ENCODE results near the gene EPSTI1.
"Not testable (repeated sequence)": the region's sequence is repeated elsewhere in the genome, so short reads cannot be mapped to it uniquely, and the experiment has no call there.

EPSTI1 gene

DNA sequence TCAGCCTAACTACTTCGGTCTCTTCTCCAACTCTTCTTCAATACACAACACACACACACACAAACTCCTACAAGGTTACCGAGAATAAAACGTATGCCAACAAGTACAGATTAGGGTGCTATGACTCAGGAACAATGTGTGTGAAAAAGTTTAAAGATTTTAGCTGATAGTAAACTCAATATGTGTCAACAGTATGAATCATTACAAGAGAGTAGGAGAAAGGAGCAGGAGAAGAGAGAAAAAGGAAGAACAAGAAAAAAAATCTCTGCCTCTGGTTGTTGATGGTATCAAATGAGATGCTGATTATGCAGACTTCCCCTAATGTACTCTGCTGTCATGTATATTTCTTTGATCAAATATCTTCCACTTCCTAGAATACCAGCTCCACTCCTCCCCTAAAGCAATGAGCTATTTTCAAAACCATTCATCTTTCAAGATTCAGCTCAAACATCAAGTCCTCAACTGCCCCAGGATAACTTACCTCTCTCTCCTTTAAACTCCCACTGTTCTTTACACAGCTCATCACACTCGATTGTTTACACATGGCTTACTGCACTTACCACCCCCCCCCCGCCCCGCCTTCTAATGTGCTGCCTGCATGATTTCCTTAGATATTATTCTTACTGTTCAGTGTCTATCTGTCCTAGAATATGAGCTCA lies 115.0 kb downstream of the EPSTI1 start:
- no peaks in the 10 kb centered on the region for H3K9me3 ChIP-seq (ENCODE audit: control insufficient read depth, insufficient read depth, low read length)
- 100% methylated on average over 1 of the region's 6 CpGs for WGBS (ENCODE audit: insufficient coverage, insufficient read length)
- H3K4me3 ChIP-seq (ENCODE audit: low read length) = no peak overlapping the region
- no peak overlapping the region for H3K27ac ChIP-seq (ENCODE audit: low read length)
- no peaks in the 10 kb centered on the region for H3K36me3 ChIP-seq (ENCODE audit: control insufficient read depth, insufficient read depth, low read length)
- no peaks in the 10 kb centered on the region for H3K27me3 ChIP-seq (ENCODE audit: control insufficient read depth, insufficient read depth, low read length)
- H3K4me1 ChIP-seq (ENCODE audit: control insufficient read depth, insufficient read depth, low read length) = no peaks in the 10 kb centered on the region; the same call in 1 of the 2 replicates
- DNase-seq (ENCODE audit: low read depth, low spot score) = no peak

DNA sequence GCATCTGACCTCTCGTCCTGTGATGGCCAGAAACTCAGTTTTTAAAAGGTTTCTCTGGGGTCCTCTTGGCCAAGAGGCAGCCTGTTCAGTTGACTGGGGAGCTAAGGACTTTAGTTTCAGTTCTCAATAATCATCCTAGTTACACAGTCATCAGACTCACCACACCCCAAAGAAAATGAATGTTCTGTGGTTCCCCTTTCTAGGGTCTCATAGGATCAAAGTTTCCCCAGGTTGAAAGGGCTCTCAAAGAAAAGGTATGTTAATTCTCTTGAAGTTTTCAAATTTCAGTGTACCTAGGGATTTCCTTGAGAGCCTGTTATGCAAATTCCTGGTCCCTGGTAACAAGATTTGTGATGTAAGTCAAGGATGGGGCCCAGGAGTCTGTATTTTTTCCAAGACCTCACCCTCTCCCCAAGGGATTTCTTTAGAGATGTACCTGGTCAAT lies 115.7 kb downstream of the EPSTI1 start:
- DNase-seq (ENCODE audit: low read depth, low spot score) = peak; percentile 61
- no peaks in the 10 kb centered on the region; the same call in 1 of the 2 replicates for H3K4me1 ChIP-seq (ENCODE audit: control insufficient read depth, insufficient read depth, low read length)
- H3K4me3 ChIP-seq (ENCODE audit: low read length) = no peak overlapping the region
- no peak overlapping the region for H3K27ac ChIP-seq (ENCODE audit: low read length)
- H3K27me3 ChIP-seq (ENCODE audit: control insufficient read depth, insufficient read depth, low read length) = no peaks in the 10 kb centered on the region
- H3K36me3 ChIP-seq (ENCODE audit: control insufficient read depth, insufficient read depth, low read length) = no peaks in the 10 kb centered on the region
- no peaks in the 10 kb centered on the region for H3K9me3 ChIP-seq (ENCODE audit: control insufficient read depth, insufficient read depth, low read length)
- WGBS (ENCODE audit: insufficient coverage, insufficient read length) = no CpG with 5 or more reads among the region's 1 CpG

GRCh38 chr13:42875475-42876269 lies 116.4 kb downstream of the EPSTI1 start:
- Histone ChIP-seq H3K27ac (ENCODE audit: low read length) (no peak overlapping the region), H3K4me3 (ENCODE audit: low read length) (no peak overlapping the region), H3K36me3 (ENCODE audit: control insufficient read depth, insufficient read depth, low read length) (no peaks in the 10 kb centered on the region), H3K9me3 (ENCODE audit: control insufficient read depth, insufficient read depth, low read length) (no peaks in the 10 kb centered on the region), H3K27me3 (ENCODE audit: control insufficient read depth, insufficient read depth, low read length) (no peaks in the 10 kb centered on the region), H3K4me1 (ENCODE audit: control insufficient read depth, insufficient read depth, low read length) (no peaks in the 10 kb centered on the region; the same call in 1 of the 2 replicates)
- no peak for DNase-seq (ENCODE audit: low read depth, low spot score)
- WGBS (ENCODE audit: insufficient coverage, insufficient read length) = no CpG with 5 or more reads among the region's 12 CpGs

DNA sequence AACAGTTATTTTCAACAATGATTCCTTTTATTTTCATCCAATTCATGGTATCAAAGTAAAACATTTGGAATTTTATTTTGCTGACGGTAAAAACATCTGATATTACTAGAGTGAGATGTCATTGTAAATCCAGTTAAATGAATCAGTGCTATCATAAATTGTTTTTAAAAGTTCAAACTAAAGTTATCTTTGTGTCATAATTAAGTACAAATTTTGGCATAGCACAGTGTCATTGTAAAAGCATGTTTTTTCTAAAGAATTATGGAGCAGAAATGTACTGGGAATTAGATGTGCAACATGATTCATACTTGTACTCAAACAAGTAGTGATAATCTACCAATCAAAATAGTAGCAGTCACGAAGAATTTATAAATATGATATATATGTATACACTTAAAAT lies 117.8 kb downstream of the EPSTI1 start:
- no peaks in the 10 kb centered on the region for H3K36me3 ChIP-seq (ENCODE audit: control insufficient read depth, insufficient read depth, low read length)
- H3K9me3 ChIP-seq (ENCODE audit: control insufficient read depth, insufficient read depth, low read length) = no peaks in the 10 kb centered on the region
- H3K4me1 ChIP-seq (ENCODE audit: control insufficient read depth, insufficient read depth, low read length) = no peaks in the 10 kb centered on the region; the same call in 1 of the 2 replicates
- DNase-seq (ENCODE audit: low read depth, low spot score) = no peak
- H3K27me3 ChIP-seq (ENCODE audit: control insufficient read depth, insufficient read depth, low read length) = no peaks in the 10 kb centered on the region
- H3K4me3 ChIP-seq (ENCODE audit: low read length) = no peak overlapping the region
- no peak overlapping the region for H3K27ac ChIP-seq (ENCODE audit: low read length)
- no CpG with 5 or more reads among the region's 2 CpGs for WGBS (ENCODE audit: insufficient coverage, insufficient read length)

DNA sequence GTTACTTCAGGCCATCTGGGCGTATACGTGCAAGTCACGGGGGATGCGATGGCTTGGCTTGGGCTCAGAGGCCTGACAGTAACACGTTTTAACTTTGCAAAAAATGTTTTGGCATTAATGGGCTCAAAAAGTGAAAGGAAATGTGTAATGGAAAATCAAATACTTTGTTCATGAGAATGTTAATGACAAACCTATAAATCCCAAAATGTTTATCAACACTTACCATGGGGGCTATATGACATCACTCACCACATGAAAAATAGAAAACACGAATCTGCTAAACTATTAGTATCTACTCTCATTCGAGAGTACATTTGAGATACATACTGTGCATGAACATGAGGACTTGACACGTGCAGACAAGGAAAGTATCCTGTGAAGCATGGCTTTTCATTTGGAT lies 119.0 kb downstream of the EPSTI1 start:
- no CpG with 5 or more reads among the region's 8 CpGs for WGBS (ENCODE audit: insufficient coverage, insufficient read length)
- DNase-seq (ENCODE audit: low read depth, low spot score) = no peak
- H3K36me3 ChIP-seq (ENCODE audit: control insufficient read depth, insufficient read depth, low read length) = no peaks in the 10 kb centered on the region; the same call in 1 of the 2 replicates
- no peaks in the 10 kb centered on the region for H3K27me3 ChIP-seq (ENCODE audit: control insufficient read depth, insufficient read depth, low read length)
- H3K4me1 ChIP-seq (ENCODE audit: control insufficient read depth, insufficient read depth, low read length) = no peaks in the 10 kb centered on the region; the same call in 1 of the 2 replicates
- no peaks in the 10 kb centered on the region for H3K9me3 ChIP-seq (ENCODE audit: control insufficient read depth, insufficient read depth, low read length)
- no peak overlapping the region for H3K27ac ChIP-seq (ENCODE audit: low read length)
- H3K4me3 ChIP-seq (ENCODE audit: low read length) = no peak overlapping the region

DNA sequence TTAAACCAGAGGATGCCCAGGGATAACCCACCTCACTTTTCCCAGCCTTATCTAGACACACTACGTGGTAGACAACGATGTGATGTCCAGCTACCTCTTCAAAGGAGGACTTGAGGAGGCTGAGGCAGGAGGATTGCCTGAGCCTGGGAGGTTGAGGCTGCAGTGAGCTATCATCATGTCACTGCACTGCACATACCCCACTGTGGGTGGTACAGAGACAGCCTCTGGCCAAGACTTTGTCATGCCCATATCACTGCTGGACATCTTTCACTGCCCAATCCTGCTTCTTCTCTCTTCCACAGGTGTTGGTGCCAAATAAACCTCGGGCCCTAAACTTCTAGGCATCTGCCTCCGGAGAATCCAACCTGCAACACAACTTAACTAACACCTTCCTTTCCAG lies 124.8 kb downstream of the EPSTI1 start:
- DNase-seq (ENCODE audit: low read depth, low spot score) = no peak
- Histone ChIP-seq H3K36me3 (ENCODE audit: control insufficient read depth, insufficient read depth, low read length) (peaks cover 25% of the 10 kb centered on the region), H3K4me3 (ENCODE audit: low read length) (no peak overlapping the region), H3K9me3 (ENCODE audit: control insufficient read depth, insufficient read depth, low read length) (no peaks in the 10 kb centered on the region), H3K4me1 (ENCODE audit: control insufficient read depth, insufficient read depth, low read length) (no peaks in the 10 kb centered on the region), H3K27me3 (ENCODE audit: control insufficient read depth, insufficient read depth, low read length) (no peaks in the 10 kb centered on the region), H3K27ac (ENCODE audit: low read length) (no peak overlapping the region)
- WGBS (ENCODE audit: insufficient coverage, insufficient read length) = no CpG with 5 or more reads among the region's 4 CpGs

GRCh38 chr13:42865768-42866102 lies 126.3 kb downstream of the EPSTI1 start:
- no peaks in the 10 kb centered on the region for H3K4me1 ChIP-seq (ENCODE audit: control insufficient read depth, insufficient read depth, low read length)
- H3K27ac ChIP-seq (ENCODE audit: low read length) = no peak overlapping the region
- H3K9me3 ChIP-seq (ENCODE audit: control insufficient read depth, insufficient read depth, low read length) = no peaks in the 10 kb centered on the region
- no CpG with 5 or more reads among the region's 2 CpGs for WGBS (ENCODE audit: insufficient coverage, insufficient read length)
- H3K4me3 ChIP-seq (ENCODE audit: low read length) = no peak overlapping the region
- no peaks in the 10 kb centered on the region for H3K27me3 ChIP-seq (ENCODE audit: control insufficient read depth, insufficient read depth, low read length)
- H3K36me3 ChIP-seq (ENCODE audit: control insufficient read depth, insufficient read depth, low read length) = peaks cover 25% of the 10 kb centered on the region
- DNase-seq (ENCODE audit: low read depth, low spot score) = no peak

DNA sequence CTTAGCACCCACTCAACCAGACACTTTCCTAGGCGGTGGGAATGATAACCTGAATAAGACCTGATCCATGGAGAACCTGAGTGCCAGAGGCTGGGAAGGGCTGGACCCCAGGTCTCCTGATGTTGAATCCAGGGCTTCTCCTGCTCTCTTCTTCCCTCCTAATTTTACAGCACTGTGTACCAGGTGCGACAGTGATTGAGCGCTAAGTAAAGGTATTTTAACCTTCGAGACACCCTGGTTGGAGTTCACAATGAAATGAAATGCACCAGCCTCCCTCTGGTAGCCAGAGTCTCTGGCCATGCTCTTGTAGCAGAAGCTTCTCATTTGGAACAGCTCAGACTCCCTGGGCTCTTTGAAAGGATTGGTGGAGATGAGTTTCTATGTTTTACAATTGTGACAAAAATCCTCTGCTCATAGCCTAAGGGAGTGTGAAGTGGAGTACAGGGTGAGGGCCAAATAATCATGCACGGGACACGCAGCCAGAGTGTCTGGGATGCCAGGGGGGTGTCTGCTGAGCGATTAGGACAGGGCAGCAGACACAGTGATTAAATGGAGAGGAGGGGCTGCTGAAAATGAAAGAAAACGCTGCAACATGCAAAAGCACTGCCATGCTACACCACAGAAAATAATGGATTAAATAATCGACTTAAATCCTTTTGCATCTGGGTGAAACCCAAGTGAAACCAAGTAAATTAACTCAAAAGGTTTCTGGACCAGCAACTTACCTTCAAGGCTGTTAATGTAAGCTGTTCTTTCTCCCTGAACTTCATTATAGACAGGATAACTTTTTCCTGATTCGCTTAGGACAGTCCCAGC lies 126.9 kb downstream of the EPSTI1 start:
- no peak overlapping the region for H3K27ac ChIP-seq (ENCODE audit: low read length)

DNA sequence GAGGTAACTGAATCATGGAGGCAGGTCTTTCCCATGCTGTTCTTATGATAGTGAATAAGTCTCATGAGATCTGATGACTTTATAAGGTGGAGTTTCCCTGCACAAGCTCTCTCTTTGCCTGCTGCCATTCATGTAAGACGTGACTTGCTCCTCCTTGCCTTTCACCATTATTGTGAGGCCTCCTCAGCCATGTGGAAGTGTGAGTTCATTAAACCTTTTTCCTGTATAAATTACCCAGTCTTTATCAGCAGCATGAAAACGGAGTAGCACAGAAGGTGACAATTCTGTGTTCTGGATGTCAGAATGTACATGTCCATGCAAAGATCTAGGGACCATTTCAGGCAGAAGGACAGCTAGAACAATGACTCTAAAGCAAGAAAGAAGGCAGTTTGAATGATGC lies 129.7 kb downstream of the EPSTI1 start:
- H3K27me3 ChIP-seq (ENCODE audit: control insufficient read depth, insufficient read depth, low read length); DNase-seq (ENCODE audit: low read depth, low spot score); H3K27ac ChIP-seq (ENCODE audit: low read length); H3K4me1 ChIP-seq (ENCODE audit: control insufficient read depth, insufficient read depth, low read length); H3K9me3 ChIP-seq (ENCODE audit: control insufficient read depth, insufficient read depth, low read length); H3K4me3 ChIP-seq (ENCODE audit: low read length): not testable (repeated sequence)
- peaks cover 25% of the 10 kb centered on the region for H3K36me3 ChIP-seq (ENCODE audit: control insufficient read depth, insufficient read depth, low read length)
- no CpG with 5 or more reads among the region's 2 CpGs for WGBS (ENCODE audit: insufficient coverage, insufficient read length)

More for the DNA sequence above, 126.9 kb downstream of the EPSTI1 start:
- H3K27me3 ChIP-seq (ENCODE audit: control insufficient read depth, insufficient read depth, low read length) = no peaks in the 10 kb centered on the region
- no peaks in the 10 kb centered on the region for H3K4me1 ChIP-seq (ENCODE audit: control insufficient read depth, insufficient read depth, low read length)
- H3K9me3 ChIP-seq (ENCODE audit: control insufficient read depth, insufficient read depth, low read length) = no peaks in the 10 kb centered on the region
- H3K36me3 ChIP-seq (ENCODE audit: control insufficient read depth, insufficient read depth, low read length) = peaks cover 30% of the 10 kb centered on the region
- H3K4me3 ChIP-seq (ENCODE audit: low read length) = no peak overlapping the region
- DNase-seq (ENCODE audit: low read depth, low spot score) = no peak
- WGBS (ENCODE audit: insufficient coverage, insufficient read length) = no CpG with 5 or more reads among the region's 10 CpGs

DNA sequence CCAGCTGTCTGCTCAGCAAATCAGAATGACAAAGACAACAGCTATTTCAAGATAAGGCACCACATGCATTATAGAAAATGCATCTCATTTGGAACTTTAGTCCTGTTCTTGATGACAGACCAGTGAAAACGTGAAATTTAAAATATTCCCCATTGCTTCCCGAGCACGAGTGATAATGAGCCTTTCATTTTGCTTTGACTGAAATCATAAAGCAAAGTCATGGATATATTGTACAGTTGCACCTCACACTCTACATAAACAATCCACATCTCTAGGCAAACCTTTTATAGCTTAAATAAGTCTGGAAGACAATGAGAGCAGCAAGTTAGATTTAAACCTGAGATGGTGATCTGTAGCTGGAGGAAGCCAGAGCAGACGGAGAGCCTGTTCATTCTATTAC lies 131.6 kb downstream of the EPSTI1 start:
- H3K27me3 ChIP-seq (ENCODE audit: control insufficient read depth, insufficient read depth, low read length) = no peaks in the 10 kb centered on the region
- H3K36me3 ChIP-seq (ENCODE audit: control insufficient read depth, insufficient read depth, low read length) = peaks cover 14% of the 10 kb centered on the region; the same call in 1 of the 2 replicates
- H3K4me1 ChIP-seq (ENCODE audit: control insufficient read depth, insufficient read depth, low read length) = no peaks in the 10 kb centered on the region
- H3K27ac ChIP-seq (ENCODE audit: low read length) = no peak overlapping the region
- WGBS (ENCODE audit: insufficient coverage, insufficient read length) = no CpG with 5 or more reads among the region's 4 CpGs
- no peak overlapping the region for H3K4me3 ChIP-seq (ENCODE audit: low read length)
- H3K9me3 ChIP-seq (ENCODE audit: control insufficient read depth, insufficient read depth, low read length) = no peaks in the 10 kb centered on the region
- DNase-seq (ENCODE audit: low read depth, low spot score) = no peak

Data from iPS DF 6.9 (cell line).